OCI-LY7 (cell line): ENCODE data around the gene PIK3R6.

ENCODE experiments used
- EZH2phosphoT487 ChIP-seq: fragments of 200-600 bp; sonication (generic); IDR thresholded peaks from 2 replicates; pipeline ENCODE4 v1.6.1; 2018; ENCODE audit warnings: low read depth, borderline replicate concordance, mild to moderate bottlenecking, mixed run types, antibody characterized with exemption, low read length, moderate library complexity, mixed read lengths
- TF ChIP-seq, protein P1 (sequence below): fragments of 200-600 bp; sonication (generic); conservative IDR thresholded peaks from 2 replicates; pipeline ENCODE4 v1.5.1; 2014; ENCODE audit warnings: mild to moderate bottlenecking, antibody characterized with exemption, low read length, moderate library complexity, mixed read lengths

DNA sequence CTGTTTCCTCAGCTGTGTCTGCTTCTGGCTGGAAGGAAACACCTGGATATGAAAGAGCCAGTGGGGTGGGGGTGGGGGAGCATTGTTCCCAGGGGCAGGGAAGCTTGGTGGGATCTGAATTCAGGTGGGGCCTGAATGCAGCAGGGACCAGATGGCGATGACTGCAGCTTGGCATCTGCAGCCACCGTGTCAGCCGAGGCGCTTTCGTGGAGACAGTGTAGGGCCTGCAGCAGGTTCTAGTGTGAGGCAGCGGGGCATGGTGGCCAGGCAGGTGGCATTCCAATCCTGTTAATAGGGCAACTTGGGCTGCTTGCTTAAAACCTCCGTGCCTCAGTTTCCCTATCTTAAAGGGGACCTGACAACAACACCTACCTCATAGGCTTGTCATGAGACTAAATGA lies 1.7 kb downstream of the PIK3R6 start:
- TF ChIP-seq, protein P1, sequence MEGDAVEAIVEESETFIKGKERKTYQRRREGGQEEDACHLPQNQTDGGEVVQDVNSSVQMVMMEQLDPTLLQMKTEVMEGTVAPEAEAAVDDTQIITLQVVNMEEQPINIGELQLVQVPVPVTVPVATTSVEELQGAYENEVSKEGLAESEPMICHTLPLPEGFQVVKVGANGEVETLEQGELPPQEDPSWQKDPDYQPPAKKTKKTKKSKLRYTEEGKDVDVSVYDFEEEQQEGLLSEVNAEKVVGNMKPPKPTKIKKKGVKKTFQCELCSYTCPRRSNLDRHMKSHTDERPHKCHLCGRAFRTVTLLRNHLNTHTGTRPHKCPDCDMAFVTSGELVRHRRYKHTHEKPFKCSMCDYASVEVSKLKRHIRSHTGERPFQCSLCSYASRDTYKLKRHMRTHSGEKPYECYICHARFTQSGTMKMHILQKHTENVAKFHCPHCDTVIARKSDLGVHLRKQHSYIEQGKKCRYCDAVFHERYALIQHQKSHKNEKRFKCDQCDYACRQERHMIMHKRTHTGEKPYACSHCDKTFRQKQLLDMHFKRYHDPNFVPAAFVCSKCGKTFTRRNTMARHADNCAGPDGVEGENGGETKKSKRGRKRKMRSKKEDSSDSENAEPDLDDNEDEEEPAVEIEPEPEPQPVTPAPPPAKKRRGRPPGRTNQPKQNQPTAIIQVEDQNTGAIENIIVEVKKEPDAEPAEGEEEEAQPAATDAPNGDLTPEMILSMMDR, result no peak
- no peak for TF ChIP-seq EZH2phosphoT487
